Measurements from ENCODE around the gene GNAZ.

DNA sequence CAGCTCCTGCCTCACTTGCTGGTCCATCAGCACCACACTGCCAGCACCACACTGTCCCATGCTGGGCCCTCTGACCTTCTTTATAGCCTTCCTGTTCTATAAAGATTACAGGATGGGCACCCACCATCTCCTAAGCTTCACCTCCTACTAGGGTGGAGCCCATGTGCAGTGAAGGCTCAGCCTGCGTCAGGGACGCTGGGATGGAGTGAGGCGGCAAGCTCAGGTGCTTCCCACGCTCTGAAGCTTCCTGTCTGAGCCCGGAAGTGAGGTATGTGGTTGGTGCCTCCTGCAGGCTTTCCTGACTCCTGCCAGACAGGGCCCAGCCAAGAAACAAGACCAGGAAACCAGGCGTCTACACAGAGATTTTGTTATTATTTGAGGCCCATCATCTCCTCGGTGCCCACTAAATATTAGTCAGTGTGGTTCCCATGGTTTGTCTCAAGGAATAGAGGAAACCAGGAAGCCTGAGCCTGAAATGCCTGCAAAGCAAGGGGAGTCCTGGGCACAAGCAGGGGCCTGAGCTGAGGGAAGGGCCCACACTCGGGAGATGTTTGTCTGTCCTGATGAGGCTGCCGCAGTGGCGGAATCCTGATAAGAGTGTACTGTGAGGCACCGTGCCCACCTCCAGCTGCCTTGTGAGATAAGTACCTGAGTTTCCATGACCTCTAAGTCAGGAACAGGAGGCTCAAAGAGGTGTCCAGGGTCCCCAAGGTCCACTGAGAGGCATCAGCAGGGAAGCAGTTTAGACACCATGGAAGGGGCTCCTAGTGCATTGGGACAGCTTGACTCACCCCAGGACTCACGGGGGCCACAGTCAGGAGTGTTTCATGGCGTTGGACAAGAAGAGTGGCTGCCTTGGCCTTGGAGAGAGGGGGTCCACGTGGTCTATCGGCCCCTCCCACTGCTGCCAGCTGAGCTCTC is 49.4 kb downstream of the GNAZ start:
- TF ChIP-seq GATA2 (IDR thresholded peaks at IDR 0.05; ENCODE audit: low read depth, low read length) (no peak), GATA3 (IDR thresholded peaks at IDR 0.05; ENCODE audit: low read depth, low read length) (no peak)
